NB4 (cell line): ENCODE results near the gene ZNF516.
A peak's percentile ranks its signal among the peaks of the same experiment; 100 is the strongest.

ENCODE experiments used
- DNase-seq: peaks from one replicate; pipeline ENCODE4 v3.0.0; 2010; ENCODE audit warnings: low read depth
- H3K4me3 ChIP-seq: one replicate; pipeline ENCODE4 v1.5.1; 2011; ENCODE audit warnings: mild to moderate bottlenecking, low read depth, low read length, moderate library complexity
- MAX ChIP-seq: IDR thresholded peaks from 2 replicates; pipeline ENCODE4 v1.6.1; 2011; ENCODE audit warnings: low read depth, low read length
- MYC ChIP-seq: IDR thresholded peaks from 2 replicates; pipeline ENCODE4 v1.6.1; 2011; ENCODE audit warnings: low read depth, low read length
- POLR2A ChIP-seq: IDR thresholded peaks from 2 replicates; pipeline ENCODE4 v1.6.1; 2011; ENCODE audit warnings: mild to moderate bottlenecking; ENCODE audit not compliant: insufficient read length; ENCODE audit errors: extremely low read depth
- TF ChIP-seq, protein P1 (sequence below): IDR thresholded peaks from one replicate; pipeline ENCODE4 v1.5.1; 2012; ENCODE audit warnings: low read depth, low read length

Gene ZNF516

DNA sequence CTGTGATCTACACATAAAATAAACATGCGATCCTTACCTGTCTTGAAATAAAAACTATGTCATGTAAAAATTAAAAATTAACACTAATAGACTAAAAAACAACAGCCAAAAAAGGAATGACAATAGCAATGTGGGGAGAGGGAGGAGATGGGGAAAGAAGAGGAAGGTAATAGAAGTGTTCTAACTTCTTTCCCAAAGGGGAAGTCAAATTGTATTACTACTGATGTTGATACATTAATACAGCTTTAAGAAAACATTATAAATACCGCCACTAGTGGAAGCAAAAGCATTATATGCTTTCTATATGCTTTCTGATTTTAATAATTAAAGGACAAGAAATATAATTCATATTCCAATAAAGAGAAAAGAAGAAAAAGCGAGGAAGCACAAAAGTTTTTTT is 22.2 kb downstream of the ZNF516 start:
- H3K4me3 ChIP-seq: no peak overlapping the region
- TF ChIP-seq, protein P1, sequence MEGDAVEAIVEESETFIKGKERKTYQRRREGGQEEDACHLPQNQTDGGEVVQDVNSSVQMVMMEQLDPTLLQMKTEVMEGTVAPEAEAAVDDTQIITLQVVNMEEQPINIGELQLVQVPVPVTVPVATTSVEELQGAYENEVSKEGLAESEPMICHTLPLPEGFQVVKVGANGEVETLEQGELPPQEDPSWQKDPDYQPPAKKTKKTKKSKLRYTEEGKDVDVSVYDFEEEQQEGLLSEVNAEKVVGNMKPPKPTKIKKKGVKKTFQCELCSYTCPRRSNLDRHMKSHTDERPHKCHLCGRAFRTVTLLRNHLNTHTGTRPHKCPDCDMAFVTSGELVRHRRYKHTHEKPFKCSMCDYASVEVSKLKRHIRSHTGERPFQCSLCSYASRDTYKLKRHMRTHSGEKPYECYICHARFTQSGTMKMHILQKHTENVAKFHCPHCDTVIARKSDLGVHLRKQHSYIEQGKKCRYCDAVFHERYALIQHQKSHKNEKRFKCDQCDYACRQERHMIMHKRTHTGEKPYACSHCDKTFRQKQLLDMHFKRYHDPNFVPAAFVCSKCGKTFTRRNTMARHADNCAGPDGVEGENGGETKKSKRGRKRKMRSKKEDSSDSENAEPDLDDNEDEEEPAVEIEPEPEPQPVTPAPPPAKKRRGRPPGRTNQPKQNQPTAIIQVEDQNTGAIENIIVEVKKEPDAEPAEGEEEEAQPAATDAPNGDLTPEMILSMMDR: no peak
- no peak for TF ChIP-seq MYC
- no peak for TF ChIP-seq MAX
- TF ChIP-seq POLR2A: no peak
- no peak for DNase-seq

- no peak overlapping the region for H3K4me3 ChIP-seq
- no peak for DNase-seq
- no peak for TF ChIP-seq MAX
- no peak for TF ChIP-seq POLR2A
- TF ChIP-seq MYC: no peak
- TF ChIP-seq, protein P1: no peak
Measured at GRCh38 chr18:76471593-76471992, 23.4 kb downstream of the ZNF516 start.

GRCh38 chr18:76468345-76469304 is 26.4 kb downstream of the ZNF516 start:
- DNase-seq: peak; percentile 58
- peak overlapping the region; percentile 50 for H3K4me3 ChIP-seq
- TF ChIP-seq MAX: no peak
- TF ChIP-seq POLR2A: no peak
- no peak for TF ChIP-seq MYC
- TF ChIP-seq, protein P1: no peak

DNA sequence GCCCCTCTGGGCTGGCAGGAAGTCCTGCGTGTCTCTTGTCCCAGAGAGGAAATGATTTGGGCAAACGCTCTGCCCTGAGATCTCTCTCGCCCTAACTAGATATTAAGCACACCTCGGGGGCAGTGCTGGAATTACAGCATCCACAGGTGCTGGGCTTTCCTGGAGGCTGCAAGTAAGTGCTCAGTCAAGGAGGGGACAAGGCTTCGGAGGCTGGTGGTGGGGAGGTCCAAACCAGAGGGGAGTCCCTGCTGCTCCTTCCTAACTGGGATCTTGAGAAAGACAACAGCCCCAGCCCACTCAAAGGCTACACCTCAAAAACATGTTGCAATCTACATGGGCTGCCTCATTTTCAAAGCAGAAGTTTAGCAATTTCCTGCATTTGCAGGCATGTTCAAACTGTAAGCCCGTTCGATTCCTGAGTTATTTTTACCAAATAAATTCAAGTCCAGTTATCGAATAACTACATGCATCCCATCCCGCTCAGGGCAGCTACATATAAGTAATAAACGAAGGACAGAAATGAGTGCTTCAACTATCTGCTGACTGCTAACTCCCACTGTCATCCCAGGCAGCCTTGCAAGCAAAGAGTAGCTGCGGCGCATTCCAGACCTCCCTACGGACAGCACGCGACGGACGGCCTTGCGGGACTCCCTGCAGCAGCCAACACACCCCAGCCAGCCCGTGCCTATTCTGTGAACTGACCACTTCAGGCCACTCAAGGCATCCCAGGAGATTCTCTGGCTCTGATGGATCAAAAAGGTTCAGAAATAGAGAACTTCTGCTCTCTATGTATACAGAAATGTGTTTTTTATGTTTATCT is 27.5 kb downstream of the ZNF516 start:
- H3K4me3 ChIP-seq: peak overlapping the region; percentile 50
- TF ChIP-seq MAX (peak; percentile 63), MYC (peak; percentile 72)
- TF ChIP-seq, protein P1: no peak
- DNase-seq: peak; percentile 95

GRCh38 chr18:76466410-76466991 is 28.5 kb downstream of the ZNF516 start:
- H3K4me3 ChIP-seq: no peak overlapping the region
- TF ChIP-seq MYC (no peak), MAX (no peak), POLR2A (no peak)
- TF ChIP-seq, protein P1: no peak
- DNase-seq: peak; percentile 40
